ENCODE data around the gene RNU5D-1. TPM values are rescaled to one million over a fixed set of nuclear protein-coding genes. Genes with fewer than 3 reads are reported as not detected.

Gene RNU5D-1
- total and polyA plus RNA-seq, 2 of the 13 experiments (the other 11 are each of a cell fraction or from before 2014, with no cell fraction given) = 165 TPM; not detected in 1

- 0 out of 2 replicates have a peak, but pooled peaks have one; percentile 70 for TF ChIP-seq FOXO4 (CRISPR knock-in tag; conservative IDR thresholded peaks at IDR 0.05)
- TF ChIP-seq ZNF264 (CRISPR knock-in tag; IDR thresholded peaks at IDR 0.05) = no peak
- TF ChIP-seq ZNF468 (CRISPR knock-in tag; IDR thresholded peaks at IDR 0.05) = no peak
- 0 out of 2 replicates have a peak, but pooled peaks have one; percentile 56 for TF ChIP-seq SMAD3 (CRISPR knock-in tag; IDR thresholded peaks at IDR 0.05)
- TF ChIP-seq ZNF512 (CRISPR knock-in tag; IDR thresholded peaks at IDR 0.05) = no peak
- no peak for TF ChIP-seq CBX5 (CRISPR knock-in tag; IDR thresholded peaks at IDR 0.05; ENCODE audit: borderline replicate concordance)
- no peak for TF ChIP-seq TFE3 (CRISPR knock-in tag; IDR thresholded peaks at IDR 0.05)
- TF ChIP-seq FOXP1 (IDR thresholded peaks at IDR 0.05) = no peak
- peak; percentile 72 for TF ChIP-seq FOXP1 (CRISPR knock-in tag; IDR thresholded peaks at IDR 0.05)
- TF ChIP-seq PHF21A (CRISPR knock-in tag; IDR thresholded peaks at IDR 0.05) = no peak
- TF ChIP-seq ZNF878 (CRISPR knock-in tag; IDR thresholded peaks at IDR 0.05) = 0 out of 2 replicates have a peak, but pooled peaks have one; percentile 33
- TF ChIP-seq E2F2 (CRISPR knock-in tag; IDR thresholded peaks at IDR 0.05; ENCODE audit: borderline replicate concordance) = no peak
- TF ChIP-seq ZNF451 (CRISPR knock-in tag; IDR thresholded peaks at IDR 0.05) = no peak
- no peak for TF ChIP-seq ZNF644 (CRISPR knock-in tag; IDR thresholded peaks at IDR 0.05; ENCODE audit: low read depth)
- TF ChIP-seq RELA (CRISPR knock-in tag; IDR thresholded peaks at IDR 0.05) = no peak
- peak; percentile 71 for TF ChIP-seq HMG20A (CRISPR knock-in tag; IDR thresholded peaks at IDR 0.05; ENCODE audit: borderline replicate concordance)
- no peak for TF ChIP-seq IRF2 (CRISPR knock-in tag; IDR thresholded peaks at IDR 0.05)
- no peak for TF ChIP-seq ELF4 (CRISPR knock-in tag; IDR thresholded peaks at IDR 0.05; ENCODE audit: borderline replicate concordance)
- no peak for TF ChIP-seq CEBPG (CRISPR knock-in tag; IDR thresholded peaks at IDR 0.05)
- no peak for TF ChIP-seq ZC3H4 (CRISPR knock-in tag; IDR thresholded peaks at IDR 0.05; ENCODE audit: borderline replicate concordance)
- 0 out of 2 replicates have a peak, but pooled peaks have one; percentile 9 for TF ChIP-seq RCOR2 (CRISPR knock-in tag; IDR thresholded peaks at IDR 0.05)
- TF ChIP-seq GATAD1 (CRISPR knock-in tag; IDR thresholded peaks at IDR 0.05) = peak; percentile 20; the same call in 1 of the 2 replicates
- 0 out of 2 replicates have a peak, but pooled peaks have one; percentile 20 for TF ChIP-seq ERF (CRISPR knock-in tag; IDR thresholded peaks at IDR 0.05)
- TF ChIP-seq NAIF1 (CRISPR knock-in tag; IDR thresholded peaks at IDR 0.05; ENCODE audit: borderline replicate concordance) = no peak
- no peak for TF ChIP-seq ZNF232 (CRISPR knock-in tag; IDR thresholded peaks at IDR 0.05; ENCODE audit: borderline replicate concordance)
- peak; percentile 52 for TF ChIP-seq ZNF501 (CRISPR knock-in tag; IDR thresholded peaks at IDR 0.05)
- no peak for TF ChIP-seq HMGA1 (CRISPR knock-in tag; conservative IDR thresholded peaks at IDR 0.05)
Measured at GRCh38 chr1:44707959-44708831, 22.8 kb downstream of the RNU5D-1 start (continued).

All from HepG2 (cell line).